Measurements from ENCODE around the gene AQP1. TPM values are rescaled to one million over a fixed set of nuclear protein-coding genes. Genes with fewer than 3 reads are reported as not detected.

Gene AQP1
- total RNA-seq (ENCODE audit: low replicate concordance), result 2.8 and 4.5 TPM in 2 replicates

- no peak within 1 kb of the TSS for H3K4me3 ChIP-seq (ENCODE audit: low read depth, low read length)
- TF ChIP-seq, protein P1, sequence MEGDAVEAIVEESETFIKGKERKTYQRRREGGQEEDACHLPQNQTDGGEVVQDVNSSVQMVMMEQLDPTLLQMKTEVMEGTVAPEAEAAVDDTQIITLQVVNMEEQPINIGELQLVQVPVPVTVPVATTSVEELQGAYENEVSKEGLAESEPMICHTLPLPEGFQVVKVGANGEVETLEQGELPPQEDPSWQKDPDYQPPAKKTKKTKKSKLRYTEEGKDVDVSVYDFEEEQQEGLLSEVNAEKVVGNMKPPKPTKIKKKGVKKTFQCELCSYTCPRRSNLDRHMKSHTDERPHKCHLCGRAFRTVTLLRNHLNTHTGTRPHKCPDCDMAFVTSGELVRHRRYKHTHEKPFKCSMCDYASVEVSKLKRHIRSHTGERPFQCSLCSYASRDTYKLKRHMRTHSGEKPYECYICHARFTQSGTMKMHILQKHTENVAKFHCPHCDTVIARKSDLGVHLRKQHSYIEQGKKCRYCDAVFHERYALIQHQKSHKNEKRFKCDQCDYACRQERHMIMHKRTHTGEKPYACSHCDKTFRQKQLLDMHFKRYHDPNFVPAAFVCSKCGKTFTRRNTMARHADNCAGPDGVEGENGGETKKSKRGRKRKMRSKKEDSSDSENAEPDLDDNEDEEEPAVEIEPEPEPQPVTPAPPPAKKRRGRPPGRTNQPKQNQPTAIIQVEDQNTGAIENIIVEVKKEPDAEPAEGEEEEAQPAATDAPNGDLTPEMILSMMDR (IDR thresholded peaks at IDR 0.05; ENCODE audit: insufficient read depth, low read length), result no peak
- DNase-seq (ENCODE audit: low read depth), result peak; percentile 38
These were observed at the start of gene AQP1 for GRCh38 chr7:30911561-30911969. AQP1 (plus strand) TSS chr7:30911853; CDS start chr7:30911910, 57 bp downstream.

DNA sequence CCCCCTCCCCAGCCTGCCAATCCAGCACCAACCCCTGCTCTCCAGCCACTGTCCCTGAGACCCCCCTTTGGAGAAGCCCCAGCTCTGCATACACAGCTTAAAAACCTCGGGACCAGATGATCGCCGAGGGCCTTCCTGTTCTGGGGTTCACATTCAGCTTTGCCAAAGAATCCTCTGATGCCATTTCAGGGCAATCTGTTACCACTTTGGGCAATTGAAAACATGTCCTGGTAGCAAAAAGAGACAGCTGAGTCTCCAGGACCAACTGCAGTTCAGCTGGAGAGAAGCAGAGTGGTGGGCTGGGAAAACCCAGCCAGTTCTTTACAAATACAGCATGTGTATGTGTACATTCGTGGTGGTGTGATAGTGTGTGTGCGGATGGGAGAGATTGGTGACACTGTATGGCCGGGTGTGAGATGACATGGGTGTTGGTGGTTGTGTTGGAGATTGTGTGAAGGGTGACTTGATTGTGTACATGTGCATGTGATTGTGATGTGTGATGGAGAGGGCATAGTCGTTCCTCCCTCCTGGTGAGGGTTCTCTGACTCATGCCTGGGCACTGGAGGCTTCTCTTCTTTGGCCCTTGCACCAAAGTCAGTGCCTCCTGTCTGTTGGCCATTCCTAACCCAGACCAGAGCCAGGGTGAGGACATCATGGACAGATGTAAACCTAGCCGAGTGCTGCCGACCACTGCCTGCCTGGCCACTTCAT lies 48.5 kb upstream of the AQP1 start:
- TF ChIP-seq, protein P1 (IDR thresholded peaks at IDR 0.05; ENCODE audit: insufficient read depth, low read length), result no peak
- no peak overlapping the region for H3K4me3 ChIP-seq (ENCODE audit: low read depth, low read length)
- DNase-seq (ENCODE audit: low read depth), result no peak

GRCh38 chr7:30863706-30864035 lies 48.0 kb upstream of the AQP1 start:
- no peak overlapping the region for H3K4me3 ChIP-seq (ENCODE audit: low read depth, low read length)
- peak; percentile 62 for DNase-seq (ENCODE audit: low read depth)
- TF ChIP-seq, protein P1 (IDR thresholded peaks at IDR 0.05; ENCODE audit: insufficient read depth, low read length), result no peak

DNA sequence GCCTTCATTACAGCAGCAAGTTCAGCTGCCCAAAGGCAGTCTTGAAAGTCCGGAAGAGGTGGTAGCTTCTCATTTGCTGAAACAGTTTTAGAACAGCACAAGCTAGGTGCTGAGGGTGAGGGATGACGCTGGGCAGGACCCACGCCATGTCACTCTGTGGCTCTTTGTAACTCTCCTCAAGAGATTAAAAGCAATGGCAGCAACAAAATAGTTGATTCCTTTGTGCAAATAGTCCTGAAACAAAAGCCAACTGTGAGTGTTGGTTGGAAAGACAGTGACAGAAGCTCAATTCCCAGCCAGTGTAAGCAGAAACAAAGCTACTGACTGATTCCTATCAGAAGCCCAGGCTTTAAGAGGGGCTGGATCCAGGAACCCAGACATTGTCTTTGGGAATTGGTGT lies 47.6 kb upstream of the AQP1 start:
- H3K4me3 ChIP-seq (ENCODE audit: low read depth, low read length), result no peak overlapping the region
- TF ChIP-seq, protein P1 (IDR thresholded peaks at IDR 0.05; ENCODE audit: insufficient read depth, low read length), result no peak
- DNase-seq (ENCODE audit: low read depth), result no peak

DNA sequence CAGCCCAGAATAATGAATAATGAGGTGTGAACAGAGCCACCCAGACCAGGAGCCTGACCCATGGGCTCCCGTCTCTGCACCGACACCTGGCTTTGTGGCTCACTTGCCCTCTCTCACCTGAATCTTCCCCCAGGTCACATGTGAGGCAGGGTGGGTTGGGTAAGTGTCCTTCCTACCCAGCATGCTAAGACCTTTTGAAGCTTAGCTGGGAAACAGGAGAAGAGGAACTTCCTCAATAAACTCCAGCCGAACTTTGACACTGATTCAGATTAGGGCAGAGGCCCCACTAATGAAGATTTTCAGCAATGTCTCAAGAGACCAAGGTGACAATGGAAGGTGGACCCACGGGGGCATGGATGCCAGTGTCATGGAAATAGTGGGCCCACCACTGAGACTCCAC lies 46.6 kb upstream of the AQP1 start:
- no peak overlapping the region for H3K4me3 ChIP-seq (ENCODE audit: low read depth, low read length)
- TF ChIP-seq, protein P1 (IDR thresholded peaks at IDR 0.05; ENCODE audit: insufficient read depth, low read length), result no peak
- no peak for DNase-seq (ENCODE audit: low read depth)

DNA sequence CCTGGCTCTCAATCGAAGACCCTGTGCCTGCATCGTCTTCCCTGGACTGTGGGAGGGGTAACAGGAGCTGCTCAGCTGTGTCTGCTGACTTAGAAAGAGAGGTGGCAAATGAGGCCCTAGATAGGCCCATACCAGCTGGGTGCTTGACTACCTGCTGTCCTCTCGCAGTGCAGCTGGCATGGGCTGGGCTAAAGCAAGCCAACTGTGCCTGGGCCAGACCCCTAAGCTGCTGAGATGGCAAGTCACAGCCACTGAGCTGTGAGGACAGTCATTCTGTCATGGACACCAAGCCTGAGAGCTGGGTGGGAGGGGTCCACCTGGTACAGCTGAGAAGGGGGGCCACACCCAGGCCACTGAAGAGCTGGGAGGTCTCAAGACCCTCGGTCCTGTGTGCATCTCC lies 45.8 kb upstream of the AQP1 start:
- no peak overlapping the region for H3K4me3 ChIP-seq (ENCODE audit: low read depth, low read length)
- DNase-seq (ENCODE audit: low read depth), result no peak
- TF ChIP-seq, protein P1 (IDR thresholded peaks at IDR 0.05; ENCODE audit: insufficient read depth, low read length), result no peak

GRCh38 chr7:30866939-30867338 lies 44.7 kb upstream of the AQP1 start:
- no peak for DNase-seq (ENCODE audit: low read depth)
- TF ChIP-seq, protein P1 (IDR thresholded peaks at IDR 0.05; ENCODE audit: insufficient read depth, low read length), result no peak
- H3K4me3 ChIP-seq (ENCODE audit: low read depth, low read length), result no peak overlapping the region

Data from fibroblast of the aortic adventitia (primary cell).